ENCODE measurements around the gene D2HGDH.
"Not testable (repeated sequence)": the region's sequence is repeated elsewhere in the genome, so short reads cannot be mapped to it uniquely, and the experiment has no call there.

The D2HGDH gene

GRCh38 chr2:241726459-241726858, 8.0 kb upstream of the D2HGDH start:
- no peak for DNase-seq

GRCh38 chr2:241728000-241728399, 6.4 kb upstream of the D2HGDH start:
- no peak for DNase-seq

- DNase-seq, result no peak
These were observed 5.8 kb upstream of the D2HGDH start for GRCh38 chr2:241728627-241729026.

- DNase-seq, result no peak
These were observed 4.6 kb upstream of the D2HGDH start for GRCh38 chr2:241729868-241730267.

- DNase-seq, result no peak
These were observed 3.6 kb upstream of the D2HGDH start for GRCh38 chr2:241730671-241731293.

- DNase-seq, result peak; percentile 57
These were observed 1.8 kb upstream of the D2HGDH start for GRCh38 chr2:241732513-241733186.

- peak; percentile 10 for DNase-seq
These were observed 831 bp upstream of the D2HGDH start for GRCh38 chr2:241733391-241734207.

- no peak for DNase-seq
These were observed 293 bp upstream of the D2HGDH start for GRCh38 chr2:241734208-241734466.

GRCh38 chr2:241736111-241736510, 1.7 kb downstream of the D2HGDH start:
- DNase-seq, result no peak

GRCh38 chr2:241738040-241738686, 3.7 kb downstream of the D2HGDH start:
- no peak for DNase-seq

- DNase-seq, result no peak
These were observed 4.7 kb downstream of the D2HGDH start for GRCh38 chr2:241739177-241739576.

- peak; percentile 22 for DNase-seq
These were observed 5.2 kb downstream of the D2HGDH start for GRCh38 chr2:241739651-241740050.

GRCh38 chr2:241741016-241741415, 6.6 kb downstream of the D2HGDH start:
- DNase-seq, result peak; percentile 39

GRCh38 chr2:241742320-241742939, 8.0 kb downstream of the D2HGDH start:
- DNase-seq, result no peak

- not testable (repeated sequence) for DNase-seq
These were observed 8.6 kb downstream of the D2HGDH start for GRCh38 chr2:241743008-241743407.

GRCh38 chr2:241743620-241744019, 9.2 kb downstream of the D2HGDH start:
- DNase-seq, result no peak

GRCh38 chr2:241744028-241744754, 9.8 kb downstream of the D2HGDH start:
- DNase-seq, result no peak

- no peak for DNase-seq
These were observed 10.8 kb downstream of the D2HGDH start for GRCh38 chr2:241745276-241745675.

- no peak for DNase-seq
These were observed 11.7 kb downstream of the D2HGDH start for GRCh38 chr2:241746084-241746483.

GRCh38 chr2:241748468-241749256, 14.2 kb downstream of the D2HGDH start:
- no peak for DNase-seq

GRCh38 chr2:241750076-241750840, 15.8 kb downstream of the D2HGDH start:
- no peak for DNase-seq

Measured in activated CD4-positive, alpha-beta T cell treated with anti-CD3 and anti-CD28 coated beads, Interleukin-2, amount 50 U/mL, for 1 hour (primary cell).